GM21381 (cell line): ENCODE measurements around the gene SPRTN.
"Not testable (repeated sequence)": the region's sequence is repeated elsewhere in the genome, so short reads cannot be mapped to it uniquely, and the experiment has no call there.

ENCODE experiments used
- ATAC-seq: cut with Tn5 transposase; IDR thresholded peaks from one replicate; pipeline ENCODE4 v1.9.1; 2021; ENCODE audit warnings: mild to moderate bottlenecking, moderate library complexity; ENCODE audit not compliant: unreplicated experiment

SPRTN gene

GRCh38 chr1:231335663-231336602 is 2.2 kb upstream of the SPRTN start:
- ATAC-seq: no peak

- ATAC-seq: peak; percentile 2
These were observed 1.0 kb upstream of the SPRTN start for GRCh38 chr1:231337043-231337471.

GRCh38 chr1:231337472-231338269 is 422 bp upstream of the SPRTN start, which contains the start of gene EXOC8:
TSS of gene EXOC8 (minus strand) at chr1:231337852. CDS start at chr1:231337745, 107 bp downstream.
- peak; percentile 76 for ATAC-seq

- no peak for ATAC-seq
These were observed 2.4 kb downstream of the SPRTN start for GRCh38 chr1:231340328-231341013.

GRCh38 chr1:231347961-231348360 is 9.9 kb downstream of the SPRTN start:
- ATAC-seq: no peak

GRCh38 chr1:231348442-231348841 is 10.3 kb downstream of the SPRTN start:
- no peak for ATAC-seq

GRCh38 chr1:231348856-231349255 is 10.8 kb downstream of the SPRTN start:
- not testable (repeated sequence) for ATAC-seq

GRCh38 chr1:231351816-231352215 is 13.7 kb downstream of the SPRTN start:
- no peak for ATAC-seq

GRCh38 chr1:231353086-231353485 is 15.0 kb downstream of the SPRTN start:
- no peak for ATAC-seq

- ATAC-seq: no peak
These were observed 16.4 kb downstream of the SPRTN start for GRCh38 chr1:231354330-231355020.

- no peak for ATAC-seq
These were observed 17.1 kb downstream of the SPRTN start for GRCh38 chr1:231355171-231355570.

GRCh38 chr1:231357187-231357772 is 19.2 kb downstream of the SPRTN start:
- ATAC-seq: no peak

GRCh38 chr1:231357831-231358354 is 19.8 kb downstream of the SPRTN start:
- ATAC-seq: peak; percentile 74

- ATAC-seq: no peak
These were observed 21.0 kb downstream of the SPRTN start for GRCh38 chr1:231359113-231359512.

GRCh38 chr1:231362325-231362724 is 24.2 kb downstream of the SPRTN start:
- ATAC-seq: no peak

GRCh38 chr1:231363624-231364023 is 25.5 kb downstream of the SPRTN start:
- no peak for ATAC-seq

- ATAC-seq: no peak
These were observed 26.1 kb downstream of the SPRTN start for GRCh38 chr1:231364192-231364591.

GRCh38 chr1:231369282-231369681 is 31.2 kb downstream of the SPRTN start:
- ATAC-seq: no peak

- no peak for ATAC-seq
These were observed 34.4 kb downstream of the SPRTN start for GRCh38 chr1:231372501-231372900.

GRCh38 chr1:231374394-231374793 is 36.3 kb downstream of the SPRTN start:
- ATAC-seq: no peak
